Mesodermal cell (in vitro differentiated cells): ENCODE data around the gene IFNA13.
A peak's percentile ranks its signal among the peaks of the same experiment; 100 is the strongest.

Experiments used
- H3K27ac ChIP-seq: 2 replicates; pipeline ENCODE4 v1.7.0; 2013; ENCODE audit warnings: mild to moderate bottlenecking, low read depth, low read length, moderate library complexity; ENCODE audit not compliant: severe bottlenecking
- H3K36me3 ChIP-seq: 2 replicates; pipeline ENCODE4 v1.7.1; 2013; ENCODE audit warnings: mild to moderate bottlenecking, low read length, moderate library complexity; ENCODE audit not compliant: control insufficient read depth, insufficient read depth
- H3K4me1 ChIP-seq: one replicate; pipeline ENCODE4 v1.7.1; 2013; ENCODE audit warnings: mild to moderate bottlenecking, low read length; ENCODE audit not compliant: insufficient read depth, control insufficient read depth, poor library complexity, severe bottlenecking
- H3K4me3 ChIP-seq: 2 replicates; pipeline ENCODE4 v1.7.0; 2013; ENCODE audit warnings: low read length, control low read depth, mild to moderate bottlenecking; ENCODE audit not compliant: insufficient read depth, poor library complexity, severe bottlenecking; ENCODE audit errors: extremely low read depth
- H3K9me3 ChIP-seq: 2 replicates; pipeline ENCODE4 v1.7.1; 2013; ENCODE audit warnings: mild to moderate bottlenecking, low read length, moderate library complexity; ENCODE audit not compliant: control insufficient read depth
- WGBS, 2 experiments: methylation state at CpG; one replicate each; pipeline ENCODE4 v1.1.5; 2013; ENCODE audit warnings: missing lambda C conversion rate in 2 of 2; ENCODE audit not compliant: insufficient coverage in 2 of 2; 5-methylcytosine and 5-hydroxymethylcytosine counted together

The IFNA13 gene

GRCh38 chr9:21357479-21358460, 10.1 kb downstream of the IFNA13 start:
- Histone ChIP-seq H3K9me3 (no peaks in the 10 kb centered on the region), H3K27ac (peak overlapping the region; percentile 33), H3K4me3 (no peak overlapping the region), H3K36me3 (no peaks in the 10 kb centered on the region), H3K4me1 (no peaks in the 10 kb centered on the region)
- 84 to 97% methylated on average over 4 to 5 of the region's 7 CpGs for WGBS, 2 experiments

GRCh38 chr9:21350787-21351186, 17.1 kb downstream of the IFNA13 start, which contains the start of gene IFNA6:
Gene IFNA6 (minus strand): TSS chr9:21350887. CDS start chr9:21350887, 0 bp downstream.
- Histone ChIP-seq H3K9me3 (no peaks in the 10 kb centered on the region), H3K4me1 (no peaks in the 10 kb centered on the region), H3K27ac (no peak within 1 kb of the TSS), H3K36me3 (no peaks in the 10 kb centered on the region), H3K4me3 (no peak within 1 kb of the TSS)
- WGBS, 2 experiments, result no CpG with 5 or more reads among the region's 1 CpG

- H3K36me3 ChIP-seq, result no peaks in the 10 kb centered on the region
- no peaks in the 10 kb centered on the region for H3K9me3 ChIP-seq
- no peak overlapping the region for H3K27ac ChIP-seq
- no peaks in the 10 kb centered on the region for H3K4me1 ChIP-seq
- no peak overlapping the region for H3K4me3 ChIP-seq
- WGBS, 2 experiments, result 73 to 90% methylated on average over 2 to 3 of the region's 3 CpGs
These were observed 19.4 kb downstream of the IFNA13 start for GRCh38 chr9:21348430-21348970.

GRCh38 chr9:21340735-21341134, 27.1 kb downstream of the IFNA13 start:
- Histone ChIP-seq H3K27ac (no peak overlapping the region), H3K9me3 (no peaks in the 10 kb centered on the region), H3K4me3 (no peak overlapping the region), H3K4me1 (no peaks in the 10 kb centered on the region), H3K36me3 (no peaks in the 10 kb centered on the region)
- 79 to 100% methylated on average over 2 to 3 of the region's 4 CpGs for WGBS, 2 experiments

- Histone ChIP-seq H3K9me3 (no peaks in the 10 kb centered on the region), H3K36me3 (peaks cover 25% of the 10 kb centered on the region), H3K4me1 (peaks cover 10% of the 10 kb centered on the region), H3K27ac (no peak overlapping the region), H3K4me3 (no peak overlapping the region)
These were observed 31.4 kb downstream of the IFNA13 start for GRCh38 chr9:21336457-21336856.

- H3K4me3 ChIP-seq, result peak within 1 kb of the TSS; percentile 91
- H3K4me1 ChIP-seq, result peaks cover 10% of the 10 kb centered on the region
- H3K36me3 ChIP-seq, result peaks cover 29% of the 10 kb centered on the region
- WGBS, 2 experiments, result 0 to 2% methylated on average over 37 to 43 of the region's 55 CpGs
- H3K9me3 ChIP-seq, result no peaks in the 10 kb centered on the region
- peak within 1 kb of the TSS; percentile 84 for H3K27ac ChIP-seq
These were observed 32.9 kb downstream of the IFNA13 start, which contains the start of gene KLHL9 for GRCh38 chr9:21334701-21335632. Gene KLHL9 (minus strand): TSS chr9:21335404. CDS start chr9:21334859, 545 bp downstream.

- 90 to 100% methylated on average over 2 of the region's 2 CpGs for WGBS, 2 experiments
- H3K4me1 ChIP-seq, result peaks cover 10% of the 10 kb centered on the region
These were observed 34.6 kb downstream of the IFNA13 start for GRCh38 chr9:21333226-21333625.

GRCh38 chr9:21331676-21332402, 36.0 kb downstream of the IFNA13 start:
- H3K27ac ChIP-seq, result no peak overlapping the region
- H3K9me3 ChIP-seq, result no peaks in the 10 kb centered on the region
- H3K36me3 ChIP-seq, result peaks cover 29% of the 10 kb centered on the region
- H3K4me1 ChIP-seq, result peaks cover 10% of the 10 kb centered on the region
- 100% methylated on average over 1 of the region's 5 CpGs for WGBS, 2 experiments
- no peak overlapping the region for H3K4me3 ChIP-seq

More at GRCh38 chr9:21333226-21333625, 34.6 kb downstream of the IFNA13 start:
- Histone ChIP-seq H3K27ac (no peak overlapping the region), H3K36me3 (peaks cover 29% of the 10 kb centered on the region), H3K4me3 (peak overlapping the region; percentile 91), H3K9me3 (no peaks in the 10 kb centered on the region)

GRCh38 chr9:21326526-21327139, 41.2 kb downstream of the IFNA13 start:
- Histone ChIP-seq H3K36me3 (peaks cover 45% of the 10 kb centered on the region), H3K9me3 (no peaks in the 10 kb centered on the region)
- no CpG with 5 or more reads among the region's 2 CpGs for WGBS, 2 experiments

More at GRCh38 chr9:21326526-21327139, 41.2 kb downstream of the IFNA13 start:
- no peak overlapping the region for H3K4me3 ChIP-seq
- H3K4me1 ChIP-seq, result no peaks in the 10 kb centered on the region
- no peak overlapping the region for H3K27ac ChIP-seq
